Measurements from ENCODE around the gene CCDC110. TPM values are rescaled to one million over a fixed set of nuclear protein-coding genes. Genes with fewer than 3 reads are reported as not detected.

CCDC110 gene
- total RNA-seq, 1 experiment from 2014 or later = 2.1 TPM

- TF ChIP-seq ZSCAN18 (CRISPR knock-in tag; IDR thresholded peaks at IDR 0.05) (no peak), TCF7 (CRISPR knock-in tag; IDR thresholded peaks at IDR 0.05; ENCODE audit: low read depth) (no peak), ATF3 (CRISPR knock-in tag; conservative IDR thresholded peaks at IDR 0.05) (no peak), STAT6 (CRISPR knock-in tag; conservative IDR thresholded peaks at IDR 0.05; ENCODE audit: low read depth) (no peak), SMAD3 (CRISPR knock-in tag; IDR thresholded peaks at IDR 0.05; ENCODE audit: borderline replicate concordance) (no peak), NR2C2 (CRISPR knock-in tag; IDR thresholded peaks at IDR 0.05) (no peak), ZNF281 (CRISPR knock-in tag; IDR thresholded peaks at IDR 0.05) (no peak), HMGXB4 (CRISPR knock-in tag; IDR thresholded peaks at IDR 0.05) (peak; percentile 57; the same call in 1 of the 2 replicates), MYBL2 (CRISPR knock-in tag; IDR thresholded peaks at IDR 0.05) (0 out of 2 replicates have a peak, but pooled peaks have one; percentile 52)
Observed at GRCh38 chr4:185425647-185426352, 45.7 kb downstream of the CCDC110 start, which contains the start of gene UFSP2 (continued).

GRCh38 chr4:185424905-185425646 lies 46.5 kb downstream of the CCDC110 start:
- Mint-ChIP-seq H3K27me3 (ENCODE audit: low read depth) (no peaks in the 10 kb centered on the region), H3K36me3 (peaks cover 7% of the 10 kb centered on the region; the same call in 1 of the 2 replicates), H3K4me1 (peaks cover 10% of the 10 kb centered on the region), H3K4me3 (peak overlapping the region; percentile 90), H3K9me3 (no peaks in the 10 kb centered on the region), H3K27ac (peak overlapping the region; percentile 99)
- ChIA-PET CTCF (interaction anchor here (1.0 to 2.3 kb wide), 5 partner anchors 29 to 613 kb away, joined by 3 to 11 read pairs (median 4); partner anchors contain the start of genes ANKRD37 and LRP2BP), POLR2A (interaction anchor here (1.1 kb wide), 1 partner anchor 29 kb away, joined by 3 read pairs; the partner anchor contains the start of gene ANKRD37)
- ATAC-seq (peak; percentile 16), DNase-seq (ENCODE audit: low spot score) (no peak)
- TF ChIP-seq FOXP1 (CRISPR knock-in tag; IDR thresholded peaks at IDR 0.05; ENCODE audit: borderline replicate concordance) (no peak), ZNF396 (CRISPR knock-in tag; IDR thresholded peaks at IDR 0.05; ENCODE audit: borderline replicate concordance) (no peak), GTF2I (CRISPR knock-in tag; conservative IDR thresholded peaks at IDR 0.05) (no peak), ZNF281 (CRISPR knock-in tag; IDR thresholded peaks at IDR 0.05) (no peak), HMGA2 (CRISPR knock-in tag; IDR thresholded peaks at IDR 0.05) (no peak)
